ENCODE results near the gene ACTL8. TPM values are rescaled to one million over a fixed set of nuclear protein-coding genes. Genes with fewer than 3 reads are reported as not detected.

ACTL8 gene
- total RNA-seq, 1 experiment from 2014 or later, result 0.69 TPM

- no peak overlapping the region for H2AFZ ChIP-seq (ENCODE audit: low read depth, low read length, poor library complexity, severe bottlenecking)
- ChIA-PET RAD21 (ENCODE audit: low non-redundant PET in 1 of 2, low total read pairs in 2 of 2, uncharacterized antibody in 2 of 2, unreplicated experiment in 2 of 2) (no interaction called here), CTCF (no interaction called here), POLR2A (no interaction called here)
- no peak for TF ChIP-seq POLR2AphosphoS5 (IDR thresholded peaks at IDR 0.05; ENCODE audit: low read depth, low read length)
- no peak for TF ChIP-seq ELF1 (IDR thresholded peaks at IDR 0.05; ENCODE audit: borderline replicate concordance, low read depth)
- no peak for TF ChIP-seq SRF (IDR thresholded peaks at IDR 0.05; ENCODE audit: low read depth)
- no peak for TF ChIP-seq ZNF274 (IDR thresholded peaks at IDR 0.05; ENCODE audit: low read depth, low read length)
- TF ChIP-seq SIN3A (IDR thresholded peaks at IDR 0.05; ENCODE audit: low read depth), result no peak
- TF ChIP-seq, protein P1, sequence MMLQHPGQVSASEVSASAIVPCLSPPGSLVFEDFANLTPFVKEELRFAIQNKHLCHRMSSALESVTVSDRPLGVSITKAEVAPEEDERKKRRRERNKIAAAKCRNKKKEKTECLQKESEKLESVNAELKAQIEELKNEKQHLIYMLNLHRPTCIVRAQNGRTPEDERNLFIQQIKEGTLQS (IDR thresholded peaks at IDR 0.05), result no peak
- no peak for TF ChIP-seq RAD21 (IDR thresholded peaks at IDR 0.05; ENCODE audit: low read depth)
- TF ChIP-seq, protein P2, sequence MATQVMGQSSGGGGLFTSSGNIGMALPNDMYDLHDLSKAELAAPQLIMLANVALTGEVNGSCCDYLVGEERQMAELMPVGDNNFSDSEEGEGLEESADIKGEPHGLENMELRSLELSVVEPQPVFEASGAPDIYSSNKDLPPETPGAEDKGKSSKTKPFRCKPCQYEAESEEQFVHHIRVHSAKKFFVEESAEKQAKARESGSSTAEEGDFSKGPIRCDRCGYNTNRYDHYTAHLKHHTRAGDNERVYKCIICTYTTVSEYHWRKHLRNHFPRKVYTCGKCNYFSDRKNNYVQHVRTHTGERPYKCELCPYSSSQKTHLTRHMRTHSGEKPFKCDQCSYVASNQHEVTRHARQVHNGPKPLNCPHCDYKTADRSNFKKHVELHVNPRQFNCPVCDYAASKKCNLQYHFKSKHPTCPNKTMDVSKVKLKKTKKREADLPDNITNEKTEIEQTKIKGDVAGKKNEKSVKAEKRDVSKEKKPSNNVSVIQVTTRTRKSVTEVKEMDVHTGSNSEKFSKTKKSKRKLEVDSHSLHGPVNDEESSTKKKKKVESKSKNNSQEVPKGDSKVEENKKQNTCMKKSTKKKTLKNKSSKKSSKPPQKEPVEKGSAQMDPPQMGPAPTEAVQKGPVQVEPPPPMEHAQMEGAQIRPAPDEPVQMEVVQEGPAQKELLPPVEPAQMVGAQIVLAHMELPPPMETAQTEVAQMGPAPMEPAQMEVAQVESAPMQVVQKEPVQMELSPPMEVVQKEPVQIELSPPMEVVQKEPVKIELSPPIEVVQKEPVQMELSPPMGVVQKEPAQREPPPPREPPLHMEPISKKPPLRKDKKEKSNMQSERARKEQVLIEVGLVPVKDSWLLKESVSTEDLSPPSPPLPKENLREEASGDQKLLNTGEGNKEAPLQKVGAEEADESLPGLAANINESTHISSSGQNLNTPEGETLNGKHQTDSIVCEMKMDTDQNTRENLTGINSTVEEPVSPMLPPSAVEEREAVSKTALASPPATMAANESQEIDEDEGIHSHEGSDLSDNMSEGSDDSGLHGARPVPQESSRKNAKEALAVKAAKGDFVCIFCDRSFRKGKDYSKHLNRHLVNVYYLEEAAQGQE (IDR thresholded peaks at IDR 0.05; ENCODE audit: low read depth), result no peak
- TF ChIP-seq ZBTB33 (IDR thresholded peaks at IDR 0.05; ENCODE audit: extremely low read depth, insufficient replicate concordance, low read length), result no peak
- no peak for TF ChIP-seq ZFX (IDR thresholded peaks at IDR 0.05)
- no peak for TF ChIP-seq CEBPB (IDR thresholded peaks at IDR 0.05; ENCODE audit: low read depth)
- TF ChIP-seq POLR2A (IDR thresholded peaks at IDR 0.05; ENCODE audit: borderline replicate concordance, extremely low read depth, insufficient read depth, insufficient read length), result no peak
- no peaks in the 10 kb centered on the region for H3K79me2 ChIP-seq (ENCODE audit: insufficient read depth, low read length)
- H3K4me1 ChIP-seq (ENCODE audit: control insufficient read depth in 1 of 2, insufficient read depth in 2 of 2, low read length in 2 of 2), result no peaks in the 10 kb centered on the region
- H3K4me3 ChIP-seq (replicated peaks in 1 of 2; ENCODE audit: low read depth in 1 of 2, low read length in 2 of 2), result no peak overlapping the region
- no peaks in the 10 kb centered on the region for H4K20me1 ChIP-seq (ENCODE audit: insufficient read depth)
- no peaks in the 10 kb centered on the region for H3K9me3 ChIP-seq (ENCODE audit: control insufficient read depth in 1 of 2, insufficient read depth in 1 of 2, low read depth in 1 of 2, low read length in 2 of 2)
- intact Hi-C loops (cut with micrococcal nuclease), result no loop called here
- H3K4me2 ChIP-seq (ENCODE audit: low read length), result no peak overlapping the region
- DNase-seq (ENCODE audit: low read depth, low spot score) (no peak), ATAC-seq (no peak)
- no TSS peak for BruUV-seq (replicated peaks)
- H3K27me3 ChIP-seq (ENCODE audit: insufficient read depth, low read length), result no peaks in the 10 kb centered on the region
- H3K36me3 ChIP-seq (ENCODE audit: control insufficient read depth in 1 of 2, insufficient read depth in 2 of 2, low read length in 2 of 2), result no peaks in the 10 kb centered on the region
- no peaks in the 10 kb centered on the region for H3K9me2 ChIP-seq (ENCODE audit: insufficient read depth)
- H3K9ac ChIP-seq (ENCODE audit: low read length), result no peak overlapping the region
- H3K27ac ChIP-seq (ENCODE audit: low read depth, low read length), result no peak overlapping the region
Measured at GRCh38 chr1:17857109-17857499, 102.0 kb downstream of the ACTL8 start.
